Inflammatory macrophage (primary cell): ENCODE results near the gene NEK1.
A peak's percentile ranks its signal among the peaks of the same experiment; 100 is the strongest.
"Not testable (repeated sequence)": the region's sequence is repeated elsewhere in the genome, so short reads cannot be mapped to it uniquely, and the experiment has no call there.

Source experiments
- DNase-seq, 2 donors: peaks; one replicate each; pipeline ENCODE4 v3.0.0-alpha.2; 2020 to 2022

The NEK1 gene

DNA sequence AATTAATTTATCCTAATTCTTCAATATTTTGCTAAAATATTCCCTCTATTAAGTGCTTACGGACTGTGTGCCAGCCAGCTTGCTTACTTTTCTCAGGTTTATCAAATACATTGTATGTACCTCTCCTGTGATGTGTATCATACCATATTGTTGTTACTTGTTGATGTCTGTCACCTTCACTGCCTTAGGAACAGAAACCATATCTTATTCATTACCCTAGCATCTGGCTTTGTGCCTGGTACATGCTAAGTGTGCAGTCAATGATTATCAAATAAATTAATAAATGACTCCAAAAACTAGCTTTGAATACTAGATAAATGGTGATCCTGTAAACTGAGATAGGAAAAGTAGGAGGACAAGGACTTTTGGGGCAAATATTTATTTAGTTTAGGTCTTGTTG lies 14.9 kb upstream of the NEK1 start:
- DNase-seq: no peak

DNA sequence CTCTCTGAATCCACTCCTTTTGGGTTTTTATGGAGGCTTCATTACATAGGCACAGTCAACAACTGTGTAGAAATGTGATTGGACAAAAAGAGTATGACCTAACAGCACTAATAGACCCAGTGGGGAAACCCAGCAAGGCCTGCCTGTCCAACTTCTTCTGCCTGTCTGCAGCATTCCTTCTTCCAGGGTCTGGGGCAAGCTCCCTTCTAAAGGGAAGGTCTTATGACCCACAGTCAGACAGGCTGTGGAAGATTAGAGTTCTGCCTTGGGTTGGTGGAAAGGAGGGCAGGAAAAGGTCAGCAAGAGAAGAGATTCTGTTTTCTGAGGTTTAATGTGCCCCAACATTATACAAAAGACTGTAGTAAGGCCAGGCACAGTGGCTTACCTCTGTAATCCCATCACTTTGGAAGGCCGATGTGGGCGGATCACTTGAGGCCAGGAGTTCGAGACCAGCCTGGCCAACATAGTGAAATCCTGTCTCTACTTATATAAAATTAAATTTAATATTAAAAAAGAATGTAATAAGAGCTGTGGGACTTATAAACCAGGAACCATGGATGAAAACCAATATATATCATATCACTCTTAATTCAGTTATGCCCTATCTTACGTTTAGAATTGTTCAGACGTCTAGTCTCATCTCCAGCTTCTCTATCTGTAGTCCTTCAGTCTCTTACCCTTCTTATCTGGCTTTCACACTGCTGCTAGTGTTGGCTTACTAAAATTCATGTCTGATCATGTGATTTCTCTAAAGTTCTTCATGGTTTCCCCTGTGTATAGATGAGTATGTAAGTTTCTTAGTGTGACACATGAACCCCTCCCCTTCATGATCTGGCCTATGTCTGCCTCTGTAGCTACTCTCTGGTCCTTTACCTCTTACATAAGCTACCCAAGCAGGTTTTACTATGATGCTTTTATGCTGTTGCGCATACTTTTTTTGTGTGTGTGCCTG lies 14.2 kb upstream of the NEK1 start:
- DNase-seq: no peak

DNA sequence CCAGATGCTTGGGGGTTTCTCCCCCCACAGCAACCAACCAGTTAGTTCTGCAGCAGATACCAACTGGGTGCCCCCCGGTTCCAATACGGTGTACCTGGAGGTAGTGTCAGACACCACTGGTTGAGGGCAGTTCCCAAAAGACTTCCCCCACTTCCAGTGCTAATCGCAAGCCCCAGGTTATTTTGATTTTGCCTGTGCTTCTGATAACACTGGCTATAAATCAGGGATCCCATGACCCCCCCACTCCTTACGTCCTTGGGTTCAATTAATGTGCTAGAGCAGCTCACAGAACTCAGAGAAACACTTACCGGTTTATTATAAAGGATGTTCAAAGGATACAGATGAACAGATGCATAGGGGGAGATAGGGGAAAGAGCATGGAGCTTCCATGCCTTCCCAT lies 13.5 kb upstream of the NEK1 start:
- no peak for DNase-seq

DNA sequence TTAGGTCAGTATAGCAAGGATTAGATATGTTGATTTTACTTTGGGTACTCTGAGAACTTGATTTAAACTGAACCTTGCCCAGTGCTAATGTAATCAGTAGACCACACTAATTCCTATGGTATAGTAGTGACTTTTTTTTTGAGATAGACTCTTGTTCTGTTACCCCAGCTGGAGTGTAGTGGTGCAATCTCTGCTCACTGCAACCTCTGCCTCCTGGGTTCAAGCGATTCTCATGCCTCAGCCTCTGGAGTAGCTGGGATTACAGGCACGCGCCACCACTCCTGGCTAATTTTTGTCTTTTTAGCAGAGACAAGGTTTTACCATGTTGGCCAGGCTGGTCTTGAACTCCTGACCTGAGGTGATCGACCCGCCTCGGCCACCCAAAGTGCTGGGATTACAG lies 11.6 kb upstream of the NEK1 start:
- DNase-seq: not testable (repeated sequence)

DNA sequence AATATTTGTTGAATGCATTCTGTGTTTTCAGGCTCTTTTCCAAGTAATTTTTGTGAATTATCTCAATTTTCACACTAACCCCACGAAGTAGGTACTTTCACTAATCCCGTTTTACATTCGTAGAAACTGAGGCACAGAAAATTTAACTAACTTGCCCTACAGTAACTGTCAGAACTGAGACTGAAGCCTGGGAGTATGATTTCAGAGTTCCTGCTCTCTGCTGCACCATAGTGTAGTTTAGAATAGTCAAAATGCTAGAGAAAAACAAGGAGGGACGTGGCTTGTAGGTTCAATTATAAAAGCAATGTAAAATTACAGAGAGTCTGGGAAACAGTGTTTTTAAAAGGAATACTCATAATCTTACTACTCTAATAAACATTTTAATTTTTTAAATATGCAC lies 10.2 kb upstream of the NEK1 start:
- DNase-seq: no peak

DNA sequence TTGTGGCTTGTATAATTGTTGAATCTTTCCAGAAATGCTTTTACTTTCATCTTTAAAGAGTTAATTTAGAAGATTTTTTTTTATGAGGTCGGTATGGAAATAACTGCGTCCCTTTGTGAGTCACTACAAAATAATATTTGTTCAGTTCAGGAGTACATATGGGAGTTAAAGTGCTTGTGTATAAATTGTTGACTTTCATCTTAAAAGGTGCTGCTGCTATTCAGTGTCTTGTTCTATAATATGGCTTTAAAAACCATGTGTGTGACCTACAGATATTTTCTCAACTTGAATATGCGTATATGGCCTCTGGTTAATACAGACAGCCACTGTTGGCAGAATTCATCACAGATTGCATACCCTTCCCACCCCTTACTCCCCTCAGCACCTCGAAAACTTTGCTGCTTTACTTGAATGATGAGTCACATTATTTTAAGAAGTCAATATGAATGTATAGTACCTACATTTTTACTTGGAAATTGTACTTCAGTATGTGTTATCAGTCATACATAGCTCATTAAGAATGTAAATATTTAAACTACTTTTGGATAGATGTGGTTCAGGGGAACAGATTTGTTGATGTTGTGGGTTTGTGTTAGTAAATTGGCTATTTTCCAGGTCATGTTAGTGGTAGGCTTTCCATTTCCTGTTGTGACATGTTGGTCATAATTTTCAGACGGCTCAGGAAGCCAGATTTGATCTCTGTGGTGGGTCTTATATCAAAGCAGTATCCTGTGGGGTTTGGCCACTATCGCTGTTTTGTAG lies 9.5 kb upstream of the NEK1 start:
- DNase-seq: peak; percentile 45 to 58

DNA sequence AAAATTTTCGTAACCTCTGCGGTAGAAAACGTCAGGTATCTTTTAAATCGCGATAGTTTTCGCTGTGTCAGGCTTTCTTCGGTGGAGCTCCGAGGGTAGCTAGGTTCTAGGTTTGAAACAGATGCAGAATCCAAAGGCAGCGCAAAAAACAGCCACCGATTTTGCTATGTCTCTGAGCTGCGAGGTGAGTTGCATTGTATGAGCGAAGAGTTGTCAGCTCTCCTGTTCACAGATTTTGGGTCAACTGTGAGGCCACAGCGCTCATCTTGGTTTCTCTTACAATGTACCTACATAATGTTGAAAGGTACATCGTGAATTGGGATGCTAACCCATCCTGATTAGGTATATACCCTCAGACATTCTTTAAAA lies 8.5 kb upstream of the NEK1 start:
- DNase-seq: peak in 1 of 2 donors; percentile 24

DNA sequence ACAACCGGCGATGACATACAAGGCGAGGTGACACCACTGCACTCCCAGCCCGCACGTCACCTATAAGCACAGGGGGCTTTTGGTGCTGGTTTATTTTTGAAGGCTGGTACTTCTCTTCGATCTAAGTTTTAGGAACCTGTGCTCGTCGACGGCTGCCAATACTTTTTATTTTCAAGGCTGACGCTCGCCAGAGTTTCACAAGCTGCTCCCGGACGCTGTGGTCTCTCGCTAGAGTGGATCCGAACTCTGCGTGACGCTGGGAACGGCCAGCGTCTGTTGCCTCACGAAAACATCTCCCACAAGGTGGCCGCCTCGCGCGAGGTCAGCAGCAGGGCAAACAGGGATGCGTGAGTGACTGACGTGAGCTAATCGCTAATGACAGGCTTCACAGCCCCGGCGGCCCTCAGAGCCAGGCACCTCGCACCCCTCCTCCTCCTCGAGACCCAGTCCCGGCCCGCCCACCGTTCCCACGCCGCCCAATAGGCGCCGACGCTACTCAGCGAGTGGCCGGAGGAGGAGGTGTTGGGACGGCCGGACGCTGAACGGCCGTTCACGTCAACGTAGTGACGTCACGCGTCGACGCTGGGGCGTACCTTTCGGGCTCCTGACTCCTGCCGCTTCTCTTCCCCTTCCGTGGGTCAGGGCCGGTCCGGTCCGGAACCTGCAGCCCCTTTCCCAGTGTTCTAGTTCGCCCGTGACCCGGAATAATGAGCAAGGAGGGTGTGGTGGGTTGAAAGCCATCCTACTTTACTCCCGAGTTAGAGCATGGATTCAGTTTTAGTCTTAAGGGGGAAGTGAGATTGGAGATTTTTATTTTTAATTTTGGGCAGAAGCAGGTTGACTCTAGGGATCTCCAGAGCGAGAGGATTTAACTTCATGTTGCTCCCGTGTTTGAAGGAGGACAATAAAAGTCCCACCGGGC lies 7.8 kb upstream of the NEK1 start, which contains the start of gene CLCN3:
Gene CLCN3, plus strand, starts transcription at position 621 of the 922 bp plus-strand sequence. CDS start 15,351 bp downstream, outside the sequence.
- peak; percentile 99 for DNase-seq

DNA sequence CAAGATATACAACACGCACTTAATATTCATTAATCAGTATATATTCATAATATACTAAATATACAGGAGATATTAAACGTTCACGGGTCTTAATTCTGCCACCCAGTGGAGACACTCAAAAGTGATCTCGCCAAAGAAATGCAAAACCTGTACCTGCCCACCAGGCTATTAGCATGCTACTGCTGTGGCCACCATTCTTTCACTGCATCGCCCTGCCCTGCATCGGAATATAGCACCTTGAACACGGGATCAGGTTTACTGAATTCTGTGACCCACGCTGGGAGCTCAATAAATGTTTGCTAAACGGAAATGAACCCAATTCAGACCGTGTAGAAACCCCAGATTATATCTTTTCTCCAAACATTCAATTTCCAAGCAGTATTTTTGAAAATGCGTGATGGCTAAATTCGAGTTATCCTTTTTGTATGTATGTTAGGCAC lies 7.2 kb upstream of the NEK1 start:
- DNase-seq: peak; percentile 33 to 48

DNA sequence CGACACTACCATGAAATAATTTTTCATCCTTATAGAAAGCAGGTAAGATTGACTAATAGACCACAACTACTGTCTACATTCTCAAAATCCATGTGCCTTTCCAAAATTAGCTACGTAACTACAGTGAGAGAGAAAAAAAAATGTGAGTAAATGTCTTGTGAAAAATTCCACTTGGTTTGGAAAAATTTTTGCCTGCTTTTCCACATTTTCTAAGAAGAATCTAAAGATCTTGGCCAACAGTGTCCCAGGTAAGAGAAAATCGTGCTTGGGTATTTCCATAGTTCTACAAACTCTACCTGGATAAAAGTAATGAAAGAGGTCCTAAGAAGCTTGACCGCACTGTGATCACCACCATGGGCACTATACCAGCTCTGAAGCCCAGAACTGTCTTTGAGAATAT lies 6.6 kb upstream of the NEK1 start:
- no peak for DNase-seq

DNA sequence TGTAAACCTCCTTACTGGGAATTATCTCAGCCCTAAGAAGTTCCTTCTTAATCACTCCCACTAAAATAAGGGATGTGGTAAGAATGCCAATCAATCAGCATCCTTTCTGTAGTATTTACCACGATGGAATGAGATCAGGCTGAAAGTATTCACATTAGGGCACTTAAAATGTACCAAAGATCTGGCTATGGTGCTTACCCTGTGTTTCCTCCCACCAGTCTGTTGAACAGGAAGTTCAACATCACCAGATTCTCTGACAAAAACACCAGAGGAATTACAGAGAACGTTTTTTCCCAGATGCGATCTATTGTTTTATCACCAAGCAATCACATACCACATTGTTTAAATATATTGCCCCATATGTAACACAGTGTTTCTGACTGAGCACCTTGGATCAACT lies 5.9 kb upstream of the NEK1 start:
- DNase-seq: peak; percentile 19 to 31

DNA sequence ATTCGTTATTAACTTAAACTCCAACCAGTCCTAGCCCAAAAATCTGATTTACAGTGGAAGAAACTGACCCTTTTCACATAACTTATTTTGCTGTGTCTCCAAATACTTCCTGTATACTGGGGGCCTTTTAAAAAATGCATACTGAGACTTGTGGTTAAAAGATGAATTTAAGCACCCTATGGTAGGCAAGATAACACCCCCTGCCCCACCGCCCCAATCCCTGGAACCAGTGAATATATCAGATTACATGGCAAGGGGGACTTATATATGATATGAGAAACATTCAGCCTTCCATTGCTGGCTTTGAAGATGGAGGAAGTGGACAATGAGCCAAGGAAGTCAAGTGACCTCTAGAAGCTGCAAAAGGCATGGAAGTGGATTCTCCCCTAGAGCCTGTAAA lies 4.9 kb upstream of the NEK1 start:
- DNase-seq: no peak

DNA sequence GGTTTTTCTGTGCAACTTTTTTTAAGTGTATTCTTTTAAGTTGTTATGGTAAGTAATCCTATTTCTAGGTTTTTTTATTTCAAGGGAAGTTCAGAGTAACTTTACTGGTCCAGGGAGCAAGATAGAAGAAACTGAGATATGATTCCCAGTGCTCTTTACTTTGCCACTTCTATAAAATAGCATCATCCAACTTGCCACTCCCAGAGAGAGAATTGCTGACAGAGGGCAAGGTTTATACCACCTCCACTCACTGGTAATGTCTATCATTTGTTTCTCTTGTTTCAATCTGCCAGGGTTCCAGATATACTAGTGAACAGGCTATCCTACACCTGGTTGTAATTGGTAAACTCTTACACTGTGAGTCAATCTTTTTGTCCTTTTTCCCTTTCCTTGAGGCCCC lies 4.5 kb upstream of the NEK1 start:
- DNase-seq: no peak

DNA sequence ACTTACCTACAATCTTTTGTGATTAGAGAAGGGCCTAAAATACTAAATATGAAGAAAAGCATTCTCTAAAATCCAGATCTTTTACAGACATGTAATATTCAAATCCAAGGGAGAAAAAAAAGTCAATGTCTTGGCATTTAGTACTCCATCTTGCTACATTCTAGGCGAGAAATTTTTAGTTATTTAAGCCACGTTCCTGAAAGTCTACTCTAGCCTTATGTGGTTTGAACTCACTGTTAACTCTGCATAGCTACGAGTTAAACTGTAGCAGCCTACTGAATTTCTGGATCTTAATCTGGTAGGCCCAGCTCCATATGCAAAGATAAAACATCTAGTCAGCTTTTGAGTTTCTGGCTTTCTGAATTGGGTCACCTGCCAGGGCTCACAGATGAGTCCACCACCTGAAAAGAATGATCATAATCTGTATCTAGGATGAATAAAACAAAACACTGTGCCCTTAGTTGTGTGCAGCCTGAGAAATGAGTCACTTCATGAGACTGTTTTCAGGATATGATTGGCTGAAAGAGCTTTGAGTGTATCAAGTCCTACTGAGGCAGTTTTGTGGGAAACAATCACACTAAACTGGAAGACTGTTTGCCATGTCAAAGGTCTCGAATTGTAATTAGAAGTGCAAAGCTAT lies 3.2 kb upstream of the NEK1 start:
- DNase-seq: no peak

DNA sequence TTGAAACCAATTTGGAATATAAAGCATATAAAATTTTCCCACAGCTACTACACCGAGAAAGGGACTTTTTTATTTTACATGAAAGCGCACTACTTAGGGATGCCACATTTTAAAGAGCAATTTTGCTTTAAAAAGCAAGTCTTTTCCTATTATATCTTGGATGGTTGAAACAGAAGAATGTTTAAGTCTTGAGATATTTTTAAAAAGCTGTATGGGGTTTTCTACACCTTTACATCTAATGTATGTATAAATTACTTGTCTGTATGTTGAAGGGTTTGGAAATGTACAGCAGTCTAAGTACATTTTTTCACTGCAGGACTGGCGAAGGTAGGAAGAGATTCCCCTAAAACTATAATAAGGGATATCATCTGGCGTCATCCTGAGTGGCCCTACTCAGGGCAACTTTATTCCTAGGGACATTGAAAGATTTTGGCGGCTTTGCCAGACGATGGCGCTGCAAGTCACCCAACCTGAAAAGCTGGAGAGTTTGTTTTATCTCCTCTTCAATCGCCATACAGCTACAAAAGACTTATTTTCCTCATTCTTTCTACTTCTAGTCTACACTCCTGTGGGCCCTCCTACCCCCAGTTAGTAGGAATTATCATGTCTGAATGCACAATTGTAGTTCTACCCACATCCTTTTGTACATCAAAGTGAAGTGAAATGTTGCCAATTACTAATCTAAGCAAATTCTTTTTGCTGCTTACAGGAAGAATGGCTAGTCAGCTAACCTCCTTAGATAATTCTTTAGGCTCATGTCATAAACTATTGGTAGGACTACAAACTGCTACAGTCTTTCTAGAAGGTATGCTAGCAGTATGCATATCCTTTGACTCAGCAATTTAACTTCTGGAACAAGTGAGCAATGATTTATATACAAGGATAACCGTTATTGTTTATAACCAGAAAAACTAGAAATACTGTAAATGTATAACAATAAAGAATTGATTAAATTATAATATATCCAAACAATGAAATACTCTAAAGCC lies 782 bp upstream of the NEK1 start:
- DNase-seq: peak; percentile 79

DNA sequence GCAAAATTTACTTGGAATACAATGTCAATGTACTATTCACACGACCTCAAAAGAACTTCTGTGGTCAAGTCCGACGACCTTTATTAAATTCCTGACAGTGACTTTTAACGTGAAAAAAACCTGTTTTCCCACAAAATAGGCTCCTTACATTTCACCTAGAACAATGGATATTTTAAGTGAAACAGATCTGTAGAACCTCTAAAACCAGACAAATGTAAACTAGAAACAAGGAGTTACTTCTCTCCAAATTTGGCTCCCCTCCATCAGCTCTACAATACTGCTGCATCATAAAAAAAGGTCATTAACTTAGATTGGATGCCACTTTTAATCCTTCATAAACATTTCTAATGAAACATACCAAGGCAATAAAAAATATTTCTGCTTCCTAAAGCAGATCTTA lies 1.2 kb downstream of the NEK1 start:
- DNase-seq: no peak

DNA sequence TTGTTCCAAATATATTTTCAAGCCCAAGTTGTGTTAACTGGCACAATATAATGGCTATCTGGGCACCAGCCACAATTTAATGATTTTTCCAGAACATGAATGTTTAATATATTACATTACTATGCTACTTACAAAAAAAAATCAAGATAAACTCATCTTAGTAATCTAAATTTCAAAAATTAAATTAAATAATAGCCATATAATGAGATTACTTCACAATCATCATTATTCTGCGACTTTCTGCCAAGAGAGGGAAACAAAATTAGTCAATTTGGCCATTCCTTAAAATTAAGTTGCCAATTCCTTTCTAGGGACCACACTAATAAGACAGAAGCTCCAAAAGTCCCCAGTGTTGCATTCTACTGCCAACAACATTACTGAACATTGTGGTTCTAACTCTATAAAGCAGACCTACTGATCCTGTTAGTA lies 7.5 kb downstream of the NEK1 start:
- no peak for DNase-seq

DNA sequence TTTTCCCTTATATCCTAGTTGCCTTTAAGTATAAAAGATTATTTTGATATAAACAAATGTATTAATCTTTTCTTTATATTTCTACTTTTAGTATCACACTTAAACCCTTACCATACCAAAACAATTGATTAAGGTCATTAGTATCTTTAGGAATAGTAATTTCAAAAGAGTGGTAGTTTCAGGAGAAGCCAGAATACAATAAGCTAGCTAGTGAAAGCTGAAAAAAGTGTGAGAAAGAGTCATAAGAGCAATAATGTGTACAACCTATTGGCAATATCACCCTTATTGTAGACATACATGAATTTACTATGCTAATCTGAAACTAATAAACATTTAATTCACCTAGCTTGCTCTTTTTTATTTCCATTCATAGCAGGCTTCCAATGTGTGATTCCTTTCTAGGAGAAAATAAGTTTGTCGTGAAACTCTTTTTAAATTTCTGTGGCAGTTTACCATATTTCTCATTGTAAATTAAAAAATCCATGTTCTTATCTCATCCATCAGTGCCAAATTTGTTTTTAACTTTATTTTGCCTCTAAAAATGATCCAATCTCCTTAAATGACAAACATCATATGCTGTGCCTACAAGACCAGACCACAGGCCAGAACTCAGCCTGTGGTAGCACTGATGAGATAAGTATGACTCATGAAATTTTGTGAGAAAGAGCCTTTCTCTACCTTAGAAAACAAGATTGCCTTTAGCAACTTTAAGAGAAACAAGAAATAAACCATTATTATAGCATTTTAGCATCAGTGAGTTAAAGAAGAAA lies 8.1 kb downstream of the NEK1 start:
- DNase-seq: peak; percentile 4 to 26

DNA sequence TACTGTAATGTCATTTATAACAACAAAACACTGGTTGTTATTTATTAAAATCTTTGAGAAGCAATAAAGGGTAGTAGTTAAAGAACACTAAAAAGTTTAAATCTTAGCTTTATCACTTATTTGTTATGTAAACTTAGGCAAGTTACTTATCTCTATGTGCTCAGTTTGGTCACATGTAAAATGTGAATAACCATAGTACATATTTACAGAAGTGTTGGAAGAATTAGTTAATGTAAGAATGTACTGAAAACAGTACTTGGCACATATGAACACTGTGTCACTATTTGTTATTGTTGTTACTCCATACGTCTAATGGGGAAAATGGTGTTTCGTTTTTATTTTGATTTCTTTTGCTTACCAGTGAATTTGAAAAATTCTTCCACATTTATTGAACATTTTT lies 9.1 kb downstream of the NEK1 start:
- no peak for DNase-seq
